BLaER1 treated with 17β-estradiol and CSF1 and Interleukin-3, amounts not matched to agents 10 nM and 100 nM (cell line): Measurements from ENCODE around the gene GCAT.

Source experiments
- H3K27ac ChIP-seq, 11 experiments: shearing (Covaris generic); formaldehyde crosslinking; 2 replicates each; pipeline ENCODE4 v1.8.1; 2022
- H3K27me3 ChIP-seq, 11 experiments: shearing (Covaris generic); formaldehyde crosslinking; 2 replicates each; pipeline ENCODE4 v1.8.1; 2022
- H3K36me3 ChIP-seq, 11 experiments: shearing (Covaris generic); formaldehyde crosslinking; 2 replicates each; pipeline ENCODE4 v1.8.1; 2022
- H3K4me1 ChIP-seq, 10 experiments: shearing (Covaris generic); formaldehyde crosslinking; 2 replicates each; pipeline ENCODE4 v1.8.1; 2022
- H3K4me2 ChIP-seq, 11 experiments: shearing (Covaris generic); formaldehyde crosslinking; 2 replicates each; pipeline ENCODE4 v1.8.1; 2022
- H3K4me3 ChIP-seq, 10 experiments: shearing (Covaris generic); formaldehyde crosslinking; 2 replicates each; pipeline ENCODE4 v1.8.1; 2022
- H3K9ac ChIP-seq, 11 experiments: shearing (Covaris generic); formaldehyde crosslinking; 2 replicates each; pipeline ENCODE4 v1.8.1; 2022
- H3K9me3 ChIP-seq, 11 experiments: shearing (Covaris generic); formaldehyde crosslinking; replicated peaks in 1 of 11; 2 replicates each; pipeline ENCODE4 v1.8.1; 2022
- H4K20me1 ChIP-seq, 11 experiments: shearing (Covaris generic); formaldehyde crosslinking; 2 replicates each; pipeline ENCODE4 v1.8.1; 2022
- Cebpa-rat ChIP-seq, 11 experiments: shearing (Covaris generic); IDR thresholded peaks; 2 replicates each; pipeline ENCODE4 v1.8.1; 2022

Gene GCAT

DNA sequence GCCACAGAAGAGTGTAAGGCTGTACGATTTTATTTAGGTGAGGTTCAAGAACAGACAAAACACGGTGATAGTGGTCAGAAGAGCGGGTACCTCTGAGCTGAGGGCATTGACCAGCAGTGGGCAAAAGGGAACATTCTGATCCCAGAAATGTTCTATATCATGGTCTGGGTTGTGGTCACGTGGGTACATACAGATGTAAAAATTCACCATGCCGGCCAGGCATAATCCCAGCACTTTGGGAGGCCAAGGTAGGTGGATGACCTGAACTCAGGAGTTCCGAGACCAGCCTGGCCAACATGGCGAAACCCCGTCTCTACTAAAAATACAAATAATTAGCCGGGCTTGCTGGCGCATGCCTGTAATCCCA, 31.1 kb upstream of the GCAT start:
- no peaks in the 10 kb centered on the region for H3K9me3 ChIP-seq
- H3K36me3 ChIP-seq = peaks cover 34 to 45% (median 36%) of the 10 kb centered on the region in 11 experiments
- H3K9ac ChIP-seq = peak overlapping the region in 1 of 11 experiments; percentile 4; a peak in 1 of 22 replicates
- H3K4me3 ChIP-seq = no peak overlapping the region
- peak overlapping the region in 8 of 11 experiments; percentile 5 to 53 (median 24); a peak in 10 of 22 replicates for H3K4me2 ChIP-seq
- no peak overlapping the region for H3K27ac ChIP-seq
- H3K4me1 ChIP-seq = peaks cover 6 to 19% (median 11%) of the 10 kb centered on the region in 10 experiments; a peak in 16 of 20 replicates
- no peaks in the 10 kb centered on the region for H3K27me3 ChIP-seq
- H4K20me1 ChIP-seq = peaks cover 0 to 48% (median 4%) of the 10 kb centered on the region in 11 experiments; a peak in 10 of 22 replicates
- no peak for TF ChIP-seq Cebpa-rat (IDR thresholded peaks at IDR 0.05)

DNA sequence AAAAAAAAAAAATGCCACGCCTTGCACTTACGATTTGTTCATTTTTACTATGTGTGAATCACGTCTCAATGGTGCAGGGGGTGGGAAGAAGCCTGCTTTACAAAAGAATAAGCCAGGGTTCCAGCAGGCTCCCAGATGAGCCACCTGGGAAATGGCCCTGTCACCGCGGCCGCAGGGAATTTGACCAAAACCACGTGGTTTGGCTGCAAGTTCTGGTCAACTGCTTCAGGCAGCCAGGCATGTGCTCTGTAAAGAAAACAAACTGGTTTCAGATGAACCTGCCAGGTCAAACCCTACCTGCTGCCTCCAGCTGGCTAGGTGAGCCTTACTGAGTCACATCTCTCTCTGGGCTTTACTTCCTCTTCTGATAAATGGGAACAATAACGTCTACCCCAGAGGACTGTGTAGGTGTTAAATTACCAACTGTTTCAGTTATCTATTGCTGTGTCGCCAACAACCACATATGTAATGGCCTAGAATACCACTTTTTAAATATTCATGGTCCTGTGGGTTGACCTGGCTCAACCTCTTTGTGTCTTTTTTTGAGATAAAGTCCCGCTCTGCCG, 30.5 kb upstream of the GCAT start:
- peaks cover 0 to 42% (median 4%) of the 10 kb centered on the region in 11 experiments; a peak in 10 of 22 replicates for H4K20me1 ChIP-seq
- peaks cover 6 to 19% (median 11%) of the 10 kb centered on the region in 10 experiments; a peak in 16 of 20 replicates for H3K4me1 ChIP-seq
- no peak overlapping the region for H3K27ac ChIP-seq
- no peaks in the 10 kb centered on the region for H3K9me3 ChIP-seq
- H3K36me3 ChIP-seq = peaks cover 28 to 39% (median 30%) of the 10 kb centered on the region in 11 experiments
- H3K4me3 ChIP-seq = no peak overlapping the region
- H3K27me3 ChIP-seq = no peaks in the 10 kb centered on the region
- no peak overlapping the region for H3K9ac ChIP-seq
- H3K4me2 ChIP-seq = peak overlapping the region in 10 of 11 experiments; percentile 5 to 53 (median 30); a peak in 12 of 22 replicates
- no peak for TF ChIP-seq Cebpa-rat (IDR thresholded peaks at IDR 0.05)

DNA sequence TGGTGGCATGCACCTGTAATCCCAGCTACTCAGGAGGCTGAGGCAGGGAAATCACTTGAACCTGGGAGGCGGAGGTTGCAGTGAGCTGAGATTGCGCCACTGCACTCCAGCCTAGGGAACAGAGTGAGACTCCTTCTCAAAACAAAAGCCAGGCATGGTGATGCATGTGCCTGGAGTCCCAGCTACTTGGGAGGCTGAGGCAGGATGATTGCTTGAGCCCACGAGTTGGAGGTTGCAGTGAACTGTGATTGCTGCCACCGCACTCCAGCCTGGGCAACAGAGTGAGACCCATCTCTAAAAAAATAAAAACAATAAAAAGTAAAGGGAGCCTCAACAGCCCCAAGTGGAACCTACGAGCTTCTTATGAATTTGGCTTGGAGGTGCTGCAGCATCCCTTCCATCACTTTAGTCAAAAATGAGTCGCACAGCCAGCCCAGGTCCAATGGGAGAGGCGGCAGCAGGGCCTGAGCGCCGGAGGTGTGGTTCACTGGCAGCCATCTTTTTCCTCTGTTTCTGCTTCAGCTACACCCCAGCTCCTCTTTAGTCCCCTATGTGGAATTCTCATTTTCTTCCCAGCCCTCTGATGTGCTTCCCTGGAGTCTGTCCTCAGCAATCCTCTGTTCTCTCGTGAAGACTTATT, 29.2 kb upstream of the GCAT start:
- TF ChIP-seq Cebpa-rat (IDR thresholded peaks at IDR 0.05) = no peak
- Histone ChIP-seq H3K27me3 (no peaks in the 10 kb centered on the region), H3K9ac (no peak overlapping the region), H3K9me3 (no peaks in the 10 kb centered on the region), H3K4me3 (no peak overlapping the region), H3K36me3 (peaks cover 15 to 26% (median 17%) of the 10 kb centered on the region in 11 experiments), H3K4me1 (peaks cover 6 to 23% (median 13%) of the 10 kb centered on the region in 10 experiments; a peak in 17 of 20 replicates), H3K4me2 (no peak overlapping the region), H3K27ac (no peak overlapping the region), H4K20me1 (peaks cover 0 to 29% (median 0%) of the 10 kb centered on the region in 11 experiments; a peak in 6 of 22 replicates)

DNA sequence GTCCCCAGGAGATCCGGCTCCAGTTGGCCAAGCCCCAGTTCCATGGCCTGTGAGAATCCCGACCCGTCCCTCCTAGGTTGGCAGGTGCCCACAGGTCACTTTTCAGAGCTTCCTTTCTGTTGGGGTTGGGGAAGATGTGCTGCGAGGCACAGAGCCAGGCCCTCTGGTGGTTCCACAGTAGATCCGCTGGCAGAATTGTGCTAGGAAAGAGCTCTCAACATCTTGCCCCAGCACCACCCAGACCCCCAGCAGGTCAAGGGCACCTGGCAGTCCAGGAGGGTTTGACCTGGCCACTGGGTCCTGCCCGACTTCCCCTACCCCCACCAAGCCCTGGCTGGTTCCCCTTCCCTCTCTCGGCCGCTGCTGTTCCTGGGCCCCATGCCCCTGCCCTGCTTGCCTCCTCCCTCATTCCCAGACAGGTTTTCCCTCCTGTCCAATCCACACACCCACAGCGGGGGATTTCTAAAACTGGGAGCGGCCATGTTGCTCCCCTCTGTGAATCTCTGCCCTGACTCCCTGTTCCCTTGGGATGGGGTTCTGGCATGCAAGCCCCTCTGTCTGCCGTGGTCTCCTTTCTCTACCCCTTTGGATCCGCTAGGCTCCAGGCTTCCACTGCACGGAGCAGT, 26.2 kb upstream of the GCAT start:
- Histone ChIP-seq H3K27ac (no peak overlapping the region), H3K9me3 (no peaks in the 10 kb centered on the region), H3K27me3 (no peaks in the 10 kb centered on the region), H3K4me2 (no peak overlapping the region), H3K36me3 (no peaks in the 10 kb centered on the region), H3K9ac (no peak overlapping the region), H3K4me3 (no peak overlapping the region), H3K4me1 (peaks cover 6 to 23% (median 14%) of the 10 kb centered on the region in 10 experiments; a peak in 16 of 20 replicates), H4K20me1 (peaks cover 0 to 3% (median 0%) of the 10 kb centered on the region in 11 experiments; a peak in 3 of 22 replicates)
- TF ChIP-seq Cebpa-rat (IDR thresholded peaks at IDR 0.05) = no peak

- peaks cover 0 to 3% (median 0%) of the 10 kb centered on the region in 11 experiments; a peak in 3 of 22 replicates for H4K20me1 ChIP-seq
- no peak for TF ChIP-seq Cebpa-rat (IDR thresholded peaks at IDR 0.05)
- H3K4me2 ChIP-seq = no peak overlapping the region
- H3K36me3 ChIP-seq = no peaks in the 10 kb centered on the region
- no peaks in the 10 kb centered on the region for H3K27me3 ChIP-seq
- no peak overlapping the region for H3K4me3 ChIP-seq
- H3K9ac ChIP-seq = no peak overlapping the region
- H3K4me1 ChIP-seq = peaks cover 0 to 13% (median 4%) of the 10 kb centered on the region in 10 experiments; a peak in 9 of 20 replicates
- H3K27ac ChIP-seq = no peak overlapping the region
- no peaks in the 10 kb centered on the region for H3K9me3 ChIP-seq
These were observed 25.2 kb upstream of the GCAT start for GRCh38 chr22:37782340-37783168.

DNA sequence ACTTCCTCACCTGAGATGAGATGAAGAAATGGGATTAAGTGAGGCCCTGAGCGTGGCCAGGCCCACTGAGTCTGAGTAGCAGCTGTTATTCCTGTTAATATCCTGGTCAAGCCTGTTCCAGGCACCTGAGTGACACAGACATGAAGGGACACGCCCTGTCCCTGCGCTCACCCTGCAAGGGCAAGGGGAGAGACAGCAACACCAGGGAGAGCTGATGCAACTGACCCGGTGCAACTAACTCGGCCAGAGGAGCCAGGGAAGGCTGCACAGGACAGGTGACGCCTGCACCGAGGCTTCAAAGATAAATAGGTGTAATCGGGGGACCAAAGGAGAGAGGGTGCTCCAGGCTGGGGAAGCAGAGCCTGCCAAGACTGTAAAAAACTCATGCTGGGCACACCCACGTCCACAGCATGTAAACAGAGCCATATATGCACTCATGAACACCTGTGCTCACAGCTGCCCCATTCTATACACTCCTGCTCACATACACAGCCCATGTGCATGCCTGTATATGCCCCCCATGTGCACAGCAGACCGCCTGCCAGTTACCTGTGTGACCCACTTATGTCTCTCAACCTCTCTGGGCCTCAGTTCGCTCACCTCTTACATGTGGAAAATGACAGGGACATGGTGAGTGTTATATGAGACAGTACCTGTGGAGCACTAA, 22.8 kb upstream of the GCAT start:
- no peak for TF ChIP-seq Cebpa-rat (IDR thresholded peaks at IDR 0.05)
- H3K27me3 ChIP-seq = no peaks in the 10 kb centered on the region
- no peak overlapping the region for H3K4me3 ChIP-seq
- H3K4me2 ChIP-seq = no peak overlapping the region
- no peaks in the 10 kb centered on the region for H3K36me3 ChIP-seq
- no peaks in the 10 kb centered on the region; a peak in 1 of 22 replicates for H4K20me1 ChIP-seq
- peaks cover 0 to 12% (median 4%) of the 10 kb centered on the region in 10 experiments; a peak in 8 of 20 replicates for H3K4me1 ChIP-seq
- H3K27ac ChIP-seq = no peak overlapping the region
- no peak overlapping the region for H3K9ac ChIP-seq
- H3K9me3 ChIP-seq = no peaks in the 10 kb centered on the region

DNA sequence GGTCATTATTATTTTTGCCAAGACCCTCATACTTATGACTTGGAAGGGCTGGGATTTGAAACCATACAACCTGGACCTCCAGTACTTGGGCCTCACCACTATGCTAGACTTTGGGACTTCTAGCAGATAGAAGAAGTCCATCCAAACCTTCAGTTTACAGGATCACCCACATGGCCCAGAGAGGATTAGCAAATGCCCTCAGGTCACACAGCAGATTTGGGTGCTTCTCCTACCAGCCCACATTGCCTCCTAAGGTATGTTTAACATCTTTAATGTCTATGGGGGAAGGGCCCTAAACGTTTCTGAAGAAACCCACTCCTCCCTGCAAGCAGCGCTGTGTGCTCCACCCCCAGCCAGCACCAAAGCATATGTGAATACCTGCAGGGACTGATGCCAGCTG, 17.5 kb upstream of the GCAT start:
- H3K4me3 ChIP-seq = no peak overlapping the region
- no peaks in the 10 kb centered on the region for H3K27me3 ChIP-seq
- H3K9me3 ChIP-seq = no peaks in the 10 kb centered on the region
- no peaks in the 10 kb centered on the region for H3K4me1 ChIP-seq
- H4K20me1 ChIP-seq = no peaks in the 10 kb centered on the region
- no peak for TF ChIP-seq Cebpa-rat (IDR thresholded peaks at IDR 0.05)
- H3K4me2 ChIP-seq = no peak overlapping the region
- no peak overlapping the region for H3K27ac ChIP-seq
- no peak overlapping the region for H3K9ac ChIP-seq
- H3K36me3 ChIP-seq = no peaks in the 10 kb centered on the region

DNA sequence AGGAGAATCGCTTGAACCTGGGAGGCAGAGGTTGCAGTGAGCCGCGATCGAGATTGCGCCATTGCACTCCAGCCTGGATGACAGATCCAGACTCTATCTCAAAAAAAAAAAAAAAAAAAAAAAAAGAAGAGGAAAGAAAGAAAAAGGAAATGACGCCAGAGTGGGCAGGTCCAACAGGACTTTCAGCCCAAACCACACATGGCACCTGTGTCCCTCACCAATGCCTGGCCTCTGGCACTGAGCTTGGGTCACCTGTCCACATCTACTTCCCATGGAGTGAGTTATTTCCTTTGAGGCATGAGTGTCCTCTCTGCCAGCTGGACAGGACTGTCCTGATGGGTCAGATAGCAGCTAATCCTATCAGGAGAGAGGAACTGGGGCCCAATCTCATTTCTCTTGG, 15.2 kb upstream of the GCAT start:
- H3K4me3 ChIP-seq = no peak overlapping the region
- H3K4me1 ChIP-seq = no peaks in the 10 kb centered on the region
- H4K20me1 ChIP-seq = no peaks in the 10 kb centered on the region
- H3K36me3 ChIP-seq = no peaks in the 10 kb centered on the region
- H3K27ac ChIP-seq = no peak overlapping the region
- no peaks in the 10 kb centered on the region for H3K27me3 ChIP-seq
- no peak overlapping the region for H3K9ac ChIP-seq
- no peaks in the 10 kb centered on the region for H3K9me3 ChIP-seq
- H3K4me2 ChIP-seq = no peak overlapping the region
- TF ChIP-seq Cebpa-rat (IDR thresholded peaks at IDR 0.05) = no peak
